HepG2 (cell line): ENCODE data around the gene RAB6A.

Experiments
- ATM ChIP-seq: fragments of 450-650 bp; IDR thresholded peaks from 2 replicates; pipeline ENCODE4 v1.7.1; 2017; ENCODE audit warnings: mild to moderate bottlenecking, borderline replicate concordance
- GABPA ChIP-seq, 2 experiments: IDR thresholded peaks; 2 replicates each; pipeline ENCODE4 v1.6.1; 2011 to 2016; ENCODE audit warnings: low read depth in 2 of 2, low read length in 1 of 2, missing biosample characterization in 1 of 2, missing genetic modification characterization in 1 of 2
- KDM1A ChIP-seq: IDR thresholded peaks from 2 replicates; pipeline ENCODE4 v1.6.1; 2016; ENCODE audit warnings: missing compliant biosample characterization
- MEF2D ChIP-seq: sonication (generic); formaldehyde crosslinking; IDR thresholded peaks from 2 replicates; pipeline ENCODE4 v1.5.1; 2020; ENCODE audit warnings: mild to moderate bottlenecking, missing genetic modification reagents
- POLR2A ChIP-seq, 2 experiments: IDR thresholded peaks; 2 replicates each; pipeline ENCODE4 v1.6.1; 2011; ENCODE audit warnings: low read depth in 2 of 2, low read length in 2 of 2, mild to moderate bottlenecking in 1 of 2, moderate library complexity in 1 of 2; ENCODE audit not compliant: insufficient read depth in 1 of 2
- ZNF354B ChIP-seq: sonication (generic); formaldehyde crosslinking; IDR thresholded peaks from 2 replicates; pipeline ENCODE4 v1.8.0; 2022; ENCODE audit warnings: mild to moderate bottlenecking, missing genetic modification reagents
- ZNF546 ChIP-seq: sonication (generic); formaldehyde crosslinking; conservative IDR thresholded peaks from 2 replicates; pipeline ENCODE4 v1.8.1; 2023; ENCODE audit warnings: mild to moderate bottlenecking, missing genetic modification reagents
- ZNF703 ChIP-seq: sonication (generic); formaldehyde crosslinking; IDR thresholded peaks from 2 replicates; pipeline ENCODE4 v1.5.1; 2020; ENCODE audit warnings: missing genetic modification reagents, mild to moderate bottlenecking, moderate library complexity, borderline replicate concordance
- ZNF709 ChIP-seq: sonication (generic); formaldehyde crosslinking; IDR thresholded peaks from 2 replicates; pipeline ENCODE4 v1.5.0; 2020; ENCODE audit warnings: mild to moderate bottlenecking, missing genetic modification reagents
- TF ChIP-seq, protein P1 (sequence below): sonication (generic); formaldehyde crosslinking; IDR thresholded peaks from 2 replicates; pipeline ENCODE4 v1.5.1; 2020; ENCODE audit warnings: mild to moderate bottlenecking, missing genetic modification reagents
- TF ChIP-seq, protein P2 (sequence below): sonication (generic); formaldehyde crosslinking; IDR thresholded peaks from 2 replicates; pipeline ENCODE4 v1.5.1; 2020; ENCODE audit warnings: missing genetic modification reagents, mild to moderate bottlenecking, borderline replicate concordance
- TF ChIP-seq, protein P3 (sequence below): sonication (generic); formaldehyde crosslinking; IDR thresholded peaks from 2 replicates; pipeline ENCODE4 v1.4.0; 2020; ENCODE audit warnings: missing genetic modification reagents, borderline replicate concordance
- TF ChIP-seq, protein P4 (sequence below): sonication (generic); formaldehyde crosslinking; IDR thresholded peaks from 2 replicates; pipeline ENCODE4 v1.5.1; 2020; ENCODE audit warnings: missing genetic modification reagents, mild to moderate bottlenecking, borderline replicate concordance
- TF ChIP-seq, protein P5 (sequence below): sonication (generic); formaldehyde crosslinking; IDR thresholded peaks from 2 replicates; pipeline ENCODE4 v1.5.0; 2020; ENCODE audit warnings: mild to moderate bottlenecking, missing genetic modification reagents, moderate library complexity

DNA sequence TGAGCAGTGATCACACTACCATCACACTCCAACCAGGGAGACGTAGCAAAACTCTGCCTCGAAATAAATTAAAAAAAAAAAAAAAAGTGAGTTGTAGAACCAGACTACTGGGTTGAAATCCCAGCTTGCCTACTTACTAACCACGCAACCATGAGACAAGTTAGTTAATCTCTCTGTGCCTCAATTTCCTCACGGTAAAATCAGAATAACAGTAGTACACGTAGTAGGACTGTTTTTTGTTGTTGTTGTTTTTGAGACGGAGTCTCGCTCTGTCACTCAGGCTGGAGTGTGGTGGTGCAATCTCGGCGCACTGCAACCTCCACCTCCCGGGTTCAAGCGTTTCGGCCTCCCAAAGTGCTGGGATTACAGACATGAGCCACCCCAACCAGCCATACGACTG is 14.2 kb downstream of the RAB6A start:
- no peak for TF ChIP-seq ZNF703 (CRISPR knock-in tag)
- TF ChIP-seq MEF2D: no peak
- no peak for TF ChIP-seq POLR2A (IDR thresholded peaks at IDR 0.05; ENCODE audit: insufficient read depth in 1 of 2, low read depth in 2 of 2, low read length in 2 of 2)
- TF ChIP-seq, protein P1, sequence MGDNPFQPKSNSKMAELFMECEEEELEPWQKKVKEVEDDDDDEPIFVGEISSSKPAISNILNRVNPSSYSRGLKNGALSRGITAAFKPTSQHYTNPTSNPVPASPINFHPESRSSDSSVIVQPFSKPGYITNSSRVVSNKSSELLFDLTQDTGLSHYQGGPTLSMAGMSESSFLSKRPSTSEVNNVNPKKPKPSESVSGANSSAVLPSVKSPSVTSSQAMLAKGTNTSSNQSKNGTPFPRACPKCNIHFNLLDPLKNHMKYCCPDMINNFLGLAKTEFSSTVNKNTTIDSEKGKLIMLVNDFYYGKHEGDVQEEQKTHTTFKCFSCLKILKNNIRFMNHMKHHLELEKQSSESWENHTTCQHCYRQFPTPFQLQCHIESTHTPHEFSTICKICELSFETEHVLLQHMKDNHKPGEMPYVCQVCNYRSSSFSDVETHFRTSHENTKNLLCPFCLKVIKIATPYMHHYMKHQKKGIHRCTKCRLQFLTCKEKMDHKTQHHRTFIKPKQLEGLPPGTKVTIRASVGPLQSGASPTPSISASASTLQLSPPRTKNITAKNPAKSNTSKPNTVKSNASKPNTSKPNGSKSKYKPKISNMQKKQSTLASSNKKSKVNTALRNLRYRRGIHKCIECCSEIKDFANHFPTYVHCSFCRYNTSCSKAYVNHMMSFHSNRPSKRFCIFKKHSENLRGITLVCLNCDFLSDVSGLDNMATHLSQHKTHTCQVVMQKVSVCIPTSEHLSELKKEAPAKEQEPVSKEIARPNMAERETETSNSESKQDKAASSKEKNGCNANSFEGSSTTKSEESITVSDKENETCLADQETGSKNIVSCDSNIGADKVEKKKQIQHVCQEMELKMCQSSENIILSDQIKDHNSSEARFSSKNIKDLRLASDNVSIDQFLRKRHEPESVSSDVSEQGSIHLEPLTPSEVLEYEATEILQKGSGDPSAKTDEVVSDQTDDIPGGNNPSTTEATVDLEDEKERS: no peak
- TF ChIP-seq GABPA (IDR thresholded peaks at IDR 0.05; ENCODE audit: low read depth, low read length): no peak
- no peak for TF ChIP-seq GABPA (CRISPR knock-in tag; IDR thresholded peaks at IDR 0.05; ENCODE audit: low read depth)
- TF ChIP-seq, protein P2, sequence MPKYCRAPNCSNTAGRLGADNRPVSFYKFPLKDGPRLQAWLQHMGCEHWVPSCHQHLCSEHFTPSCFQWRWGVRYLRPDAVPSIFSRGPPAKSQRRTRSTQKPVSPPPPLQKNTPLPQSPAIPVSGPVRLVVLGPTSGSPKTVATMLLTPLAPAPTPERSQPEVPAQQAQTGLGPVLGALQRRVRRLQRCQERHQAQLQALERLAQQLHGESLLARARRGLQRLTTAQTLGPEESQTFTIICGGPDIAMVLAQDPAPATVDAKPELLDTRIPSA: no peak
- TF ChIP-seq KDM1A: no peak
- TF ChIP-seq, protein P3, sequence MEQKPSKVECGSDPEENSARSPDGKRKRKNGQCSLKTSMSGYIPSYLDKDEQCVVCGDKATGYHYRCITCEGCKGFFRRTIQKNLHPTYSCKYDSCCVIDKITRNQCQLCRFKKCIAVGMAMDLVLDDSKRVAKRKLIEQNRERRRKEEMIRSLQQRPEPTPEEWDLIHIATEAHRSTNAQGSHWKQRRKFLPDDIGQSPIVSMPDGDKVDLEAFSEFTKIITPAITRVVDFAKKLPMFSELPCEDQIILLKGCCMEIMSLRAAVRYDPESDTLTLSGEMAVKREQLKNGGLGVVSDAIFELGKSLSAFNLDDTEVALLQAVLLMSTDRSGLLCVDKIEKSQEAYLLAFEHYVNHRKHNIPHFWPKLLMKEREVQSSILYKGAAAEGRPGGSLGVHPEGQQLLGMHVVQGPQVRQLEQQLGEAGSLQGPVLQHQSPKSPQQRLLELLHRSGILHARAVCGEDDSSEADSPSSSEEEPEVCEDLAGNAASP (CRISPR knock-in tag): no peak
- no peak for TF ChIP-seq ATM
- TF ChIP-seq ZNF709 (CRISPR knock-in tag): no peak
- no peak for TF ChIP-seq ZNF546 (CRISPR knock-in tag)
- TF ChIP-seq, protein P4, sequence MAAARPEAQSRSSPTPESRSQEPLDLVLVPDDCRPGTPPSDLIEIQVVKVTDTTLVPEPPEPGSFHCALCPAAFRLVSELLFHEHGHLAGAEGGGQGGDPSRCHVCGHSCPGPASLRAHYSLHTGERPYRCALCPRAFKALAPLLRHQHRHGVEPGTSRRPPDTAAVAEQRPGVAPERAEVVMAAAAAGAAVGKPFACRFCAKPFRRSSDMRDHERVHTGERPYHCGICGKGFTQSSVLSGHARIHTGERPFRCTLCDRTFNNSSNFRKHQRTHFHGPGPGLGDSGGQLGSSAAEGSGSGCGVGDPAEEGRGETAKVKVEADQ: no peak
- no peak for TF ChIP-seq ZNF354B (CRISPR knock-in tag)
- TF ChIP-seq, protein P5, sequence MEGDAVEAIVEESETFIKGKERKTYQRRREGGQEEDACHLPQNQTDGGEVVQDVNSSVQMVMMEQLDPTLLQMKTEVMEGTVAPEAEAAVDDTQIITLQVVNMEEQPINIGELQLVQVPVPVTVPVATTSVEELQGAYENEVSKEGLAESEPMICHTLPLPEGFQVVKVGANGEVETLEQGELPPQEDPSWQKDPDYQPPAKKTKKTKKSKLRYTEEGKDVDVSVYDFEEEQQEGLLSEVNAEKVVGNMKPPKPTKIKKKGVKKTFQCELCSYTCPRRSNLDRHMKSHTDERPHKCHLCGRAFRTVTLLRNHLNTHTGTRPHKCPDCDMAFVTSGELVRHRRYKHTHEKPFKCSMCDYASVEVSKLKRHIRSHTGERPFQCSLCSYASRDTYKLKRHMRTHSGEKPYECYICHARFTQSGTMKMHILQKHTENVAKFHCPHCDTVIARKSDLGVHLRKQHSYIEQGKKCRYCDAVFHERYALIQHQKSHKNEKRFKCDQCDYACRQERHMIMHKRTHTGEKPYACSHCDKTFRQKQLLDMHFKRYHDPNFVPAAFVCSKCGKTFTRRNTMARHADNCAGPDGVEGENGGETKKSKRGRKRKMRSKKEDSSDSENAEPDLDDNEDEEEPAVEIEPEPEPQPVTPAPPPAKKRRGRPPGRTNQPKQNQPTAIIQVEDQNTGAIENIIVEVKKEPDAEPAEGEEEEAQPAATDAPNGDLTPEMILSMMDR (CRISPR knock-in tag): no peak
